Esophagus mucosa (tissue), 1 donor: ENCODE data around the gene TBP. TPM values are rescaled to one million over a fixed set of nuclear protein-coding genes. Genes with fewer than 3 reads are reported as not detected.
"Not testable (repeated sequence)": the region's sequence is repeated elsewhere in the genome, so short reads cannot be mapped to it uniquely, and the experiment has no call there.

Experiments
- ATAC-seq: fragments of 200-7000 bp; cut with Tn5 transposase; one replicate; pipeline ENCODE4 v1.9.1; 2020
- total RNA-seq: library from RNA; stranded (reverse); gene quantifications from one replicate; pipeline ENCODE4 v1.2.4, GENCODE V29; 2023
- donor health status: DM: yes; HTN: yes; CAD: no.

The TBP gene
- total RNA-seq, 1 donor from 2014 or later, result 8.0 TPM

GRCh38 chr6:170612256-170612804 is 58.2 kb downstream of the TBP start:
- peak; percentile 85 for ATAC-seq

GRCh38 chr6:170616020-170616554 is 61.9 kb downstream of the TBP start:
- ATAC-seq, result not testable (repeated sequence)

Other genes with a start within 250 kb of the TBP start
- gene FAM120B, start 247.6 kb upstream of the TBP start, total RNA-seq, result 12.4 TPM
- gene PSMB1, start 1.1 kb upstream of the TBP start, total RNA-seq, result 117 TPM
- gene PDCD2, start 30.3 kb downstream of the TBP start, total RNA-seq, result 46.5 TPM